Measurements from ENCODE around the gene NIPBL.
"Not testable (repeated sequence)": the region's sequence is repeated elsewhere in the genome, so short reads cannot be mapped to it uniquely, and the experiment has no call there.

NIPBL gene

DNA sequence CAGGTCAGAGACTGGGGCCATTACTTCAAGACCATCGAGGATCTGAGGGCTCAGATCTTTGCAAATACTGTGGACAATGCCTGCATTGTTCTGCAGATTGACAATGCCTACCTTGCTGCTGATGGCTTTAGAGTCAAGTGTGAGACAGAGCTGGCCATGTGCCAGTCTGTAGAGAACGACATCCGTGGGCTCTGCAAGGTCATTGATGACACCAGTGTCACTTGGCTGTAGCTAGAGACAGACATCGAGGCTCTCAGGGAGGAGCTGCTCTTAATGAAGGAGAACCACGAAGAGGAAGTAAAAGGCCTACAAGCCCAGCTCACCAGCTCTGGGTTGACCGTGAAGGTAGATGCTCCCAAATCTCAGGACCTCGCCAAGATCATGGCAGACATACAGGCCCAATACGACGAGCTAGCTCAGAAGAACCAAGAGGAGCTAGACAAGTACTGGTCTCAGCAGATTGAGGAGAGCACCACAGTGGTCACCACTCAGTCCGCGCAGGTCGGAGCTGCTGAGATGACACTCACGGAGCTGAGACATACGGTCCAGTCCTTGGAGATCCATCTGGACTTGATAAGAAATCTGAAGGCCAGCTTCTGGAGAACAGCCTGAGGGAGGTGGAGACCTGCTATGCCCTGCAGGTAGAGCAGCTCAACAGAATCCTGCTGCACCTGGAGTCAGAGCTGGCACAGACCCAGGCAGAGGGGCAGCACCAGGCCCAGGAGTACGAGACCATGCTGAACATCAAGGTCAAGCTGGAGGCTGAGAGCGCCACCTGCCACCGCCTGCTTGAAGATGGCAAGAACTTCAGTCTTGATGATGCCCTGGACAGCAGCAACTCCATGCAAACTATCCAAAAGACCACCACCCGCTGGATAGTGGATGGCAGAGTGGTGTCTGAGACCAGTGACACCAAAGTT is 9.3 kb downstream of the NIPBL start:
- peaks cover 14% of the 10 kb centered on the region for H3K4me1 Mint-ChIP-seq
- peaks cover 5% of the 10 kb centered on the region for H3K9me3 Mint-ChIP-seq
- no peak overlapping the region for H3K4me3 Mint-ChIP-seq
- H3K27me3 Mint-ChIP-seq (ENCODE audit: low read depth, poor library complexity) = no peaks in the 10 kb centered on the region
- no peak overlapping the region for H3K27ac Mint-ChIP-seq
- no peak for DNase-seq
- H3K36me3 Mint-ChIP-seq (ENCODE audit: low read depth) = peaks cover 44% of the 10 kb centered on the region
- TF ChIP-seq, protein P1, sequence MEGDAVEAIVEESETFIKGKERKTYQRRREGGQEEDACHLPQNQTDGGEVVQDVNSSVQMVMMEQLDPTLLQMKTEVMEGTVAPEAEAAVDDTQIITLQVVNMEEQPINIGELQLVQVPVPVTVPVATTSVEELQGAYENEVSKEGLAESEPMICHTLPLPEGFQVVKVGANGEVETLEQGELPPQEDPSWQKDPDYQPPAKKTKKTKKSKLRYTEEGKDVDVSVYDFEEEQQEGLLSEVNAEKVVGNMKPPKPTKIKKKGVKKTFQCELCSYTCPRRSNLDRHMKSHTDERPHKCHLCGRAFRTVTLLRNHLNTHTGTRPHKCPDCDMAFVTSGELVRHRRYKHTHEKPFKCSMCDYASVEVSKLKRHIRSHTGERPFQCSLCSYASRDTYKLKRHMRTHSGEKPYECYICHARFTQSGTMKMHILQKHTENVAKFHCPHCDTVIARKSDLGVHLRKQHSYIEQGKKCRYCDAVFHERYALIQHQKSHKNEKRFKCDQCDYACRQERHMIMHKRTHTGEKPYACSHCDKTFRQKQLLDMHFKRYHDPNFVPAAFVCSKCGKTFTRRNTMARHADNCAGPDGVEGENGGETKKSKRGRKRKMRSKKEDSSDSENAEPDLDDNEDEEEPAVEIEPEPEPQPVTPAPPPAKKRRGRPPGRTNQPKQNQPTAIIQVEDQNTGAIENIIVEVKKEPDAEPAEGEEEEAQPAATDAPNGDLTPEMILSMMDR (IDR thresholded peaks at IDR 0.05) = no peak

DNA sequence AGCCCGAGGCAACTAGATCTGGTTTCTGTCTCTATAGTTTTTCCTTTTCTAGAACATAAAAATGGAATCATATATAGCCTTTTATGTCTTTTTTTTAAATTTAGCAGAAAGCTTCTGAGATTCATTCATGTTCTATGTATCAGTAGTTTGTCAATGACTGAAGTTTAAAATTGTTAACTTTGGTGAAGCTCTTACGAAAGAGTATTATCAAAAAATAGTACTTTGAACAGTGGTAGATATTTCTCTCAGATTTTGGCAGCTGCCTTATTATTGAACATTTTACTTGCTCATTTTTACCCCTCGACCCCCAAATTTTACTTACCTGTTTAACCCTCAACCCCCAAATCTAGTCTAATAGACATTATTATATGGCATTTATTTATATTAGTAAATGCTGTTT is 10.2 kb downstream of the NIPBL start:
- Mint-ChIP-seq H3K4me1 (peaks cover 5% of the 10 kb centered on the region), H3K27me3 (ENCODE audit: low read depth, poor library complexity) (no peaks in the 10 kb centered on the region), H3K4me3 (no peak overlapping the region), H3K27ac (no peak overlapping the region), H3K36me3 (ENCODE audit: low read depth) (peaks cover 54% of the 10 kb centered on the region), H3K9me3 (peaks cover 14% of the 10 kb centered on the region)
- DNase-seq = no peak
- TF ChIP-seq, protein P1 (IDR thresholded peaks at IDR 0.05) = no peak

DNA sequence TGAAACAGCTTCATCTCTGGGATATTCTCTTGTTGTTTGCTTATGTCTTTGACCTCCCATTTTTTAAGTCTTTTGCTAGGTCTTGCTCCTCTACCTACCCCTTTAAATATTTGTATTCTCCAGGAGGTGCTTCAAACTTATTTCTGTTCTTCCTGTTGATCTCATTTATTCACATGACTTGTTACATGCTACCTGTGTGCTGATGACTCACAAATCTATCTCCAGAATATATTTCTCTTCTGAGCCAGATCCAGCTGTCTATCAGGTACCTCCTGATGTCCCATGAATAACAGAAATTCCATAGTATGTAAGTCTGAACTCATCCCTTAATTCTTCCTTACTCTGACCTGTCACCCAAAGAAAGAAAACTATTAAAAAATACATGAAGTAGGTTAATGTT is 11.0 kb downstream of the NIPBL start:
- no peak overlapping the region for H3K4me3 Mint-ChIP-seq
- H3K9me3 Mint-ChIP-seq = peaks cover 18% of the 10 kb centered on the region
- no peaks in the 10 kb centered on the region for H3K27me3 Mint-ChIP-seq (ENCODE audit: low read depth, poor library complexity)
- TF ChIP-seq, protein P1 (IDR thresholded peaks at IDR 0.05) = no peak
- H3K4me1 Mint-ChIP-seq = no peaks in the 10 kb centered on the region
- DNase-seq = no peak
- H3K27ac Mint-ChIP-seq = peak overlapping the region; percentile 22
- peaks cover 58% of the 10 kb centered on the region for H3K36me3 Mint-ChIP-seq (ENCODE audit: low read depth)

DNA sequence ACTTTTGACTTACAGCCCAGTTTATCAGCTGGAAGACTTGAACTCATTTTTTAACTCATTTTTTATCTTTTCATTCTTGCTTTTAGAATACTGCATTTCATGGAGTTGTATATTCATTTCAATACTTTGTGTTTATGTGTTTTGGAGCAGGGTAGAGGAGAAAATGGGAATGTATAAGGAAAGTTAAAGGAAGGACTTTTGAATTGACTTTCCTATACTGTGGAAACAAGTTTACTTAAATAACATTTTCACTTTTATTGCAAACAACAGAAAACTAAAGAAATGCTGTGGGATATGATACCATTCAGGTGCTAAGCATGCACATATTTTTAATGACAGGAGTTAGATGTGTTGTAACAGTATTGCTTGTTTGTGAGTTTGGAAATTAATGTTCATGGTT is 11.7 kb downstream of the NIPBL start:
- H3K4me1 Mint-ChIP-seq = no peaks in the 10 kb centered on the region
- H3K27me3 Mint-ChIP-seq (ENCODE audit: low read depth, poor library complexity) = no peaks in the 10 kb centered on the region
- H3K36me3 Mint-ChIP-seq (ENCODE audit: low read depth) = peaks cover 59% of the 10 kb centered on the region
- no peak for DNase-seq
- peaks cover 19% of the 10 kb centered on the region for H3K9me3 Mint-ChIP-seq
- TF ChIP-seq, protein P1 (IDR thresholded peaks at IDR 0.05) = no peak
- no peak overlapping the region for H3K4me3 Mint-ChIP-seq
- H3K27ac Mint-ChIP-seq = no peak overlapping the region

DNA sequence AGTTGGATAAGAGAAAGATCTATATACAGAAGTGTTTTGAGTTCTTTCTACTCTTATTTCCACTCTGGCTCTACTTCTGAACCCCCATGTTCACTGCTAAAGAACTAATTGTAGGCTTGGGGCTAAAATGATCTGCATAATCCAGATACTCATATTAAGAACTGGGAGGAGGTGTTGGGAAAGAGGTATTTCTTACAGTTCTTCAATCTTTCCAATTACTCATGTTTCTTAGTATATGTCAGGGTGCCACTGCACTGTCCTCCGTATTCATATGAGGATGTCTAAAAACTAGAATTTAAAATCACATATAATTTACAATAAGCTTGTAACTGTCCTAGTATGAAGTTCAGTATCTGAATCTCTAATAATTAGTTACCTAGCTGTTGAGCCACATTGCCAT is 12.7 kb downstream of the NIPBL start:
- H3K36me3 Mint-ChIP-seq (ENCODE audit: low read depth) = peaks cover 66% of the 10 kb centered on the region
- no peak for DNase-seq
- H3K27ac Mint-ChIP-seq = no peak overlapping the region
- no peak overlapping the region for H3K4me3 Mint-ChIP-seq
- TF ChIP-seq, protein P1 (IDR thresholded peaks at IDR 0.05) = no peak
- H3K27me3 Mint-ChIP-seq (ENCODE audit: low read depth, poor library complexity) = no peaks in the 10 kb centered on the region
- no peaks in the 10 kb centered on the region for H3K4me1 Mint-ChIP-seq
- peaks cover 23% of the 10 kb centered on the region for H3K9me3 Mint-ChIP-seq

DNA sequence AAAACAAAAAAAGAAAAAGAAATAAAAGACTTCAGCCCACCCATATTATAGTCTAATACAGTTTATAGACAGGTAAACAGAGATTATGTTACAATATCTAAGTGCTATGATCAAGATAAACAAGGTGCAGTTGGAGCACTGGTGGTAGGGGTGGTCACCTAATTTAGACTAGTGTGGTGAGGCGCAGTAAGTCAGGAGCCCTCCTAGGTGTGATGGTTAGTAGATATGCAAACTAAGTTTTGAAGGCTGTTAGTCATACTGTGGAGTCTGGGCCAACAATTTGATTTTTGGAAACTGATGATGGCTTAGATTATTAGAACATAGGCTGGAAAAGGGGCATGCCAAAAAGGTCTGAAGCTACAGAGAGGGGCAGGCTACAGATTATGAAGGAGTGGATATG is 14.7 kb downstream of the NIPBL start:
- H3K27me3 Mint-ChIP-seq (ENCODE audit: low read depth, poor library complexity) = no peaks in the 10 kb centered on the region

DNA sequence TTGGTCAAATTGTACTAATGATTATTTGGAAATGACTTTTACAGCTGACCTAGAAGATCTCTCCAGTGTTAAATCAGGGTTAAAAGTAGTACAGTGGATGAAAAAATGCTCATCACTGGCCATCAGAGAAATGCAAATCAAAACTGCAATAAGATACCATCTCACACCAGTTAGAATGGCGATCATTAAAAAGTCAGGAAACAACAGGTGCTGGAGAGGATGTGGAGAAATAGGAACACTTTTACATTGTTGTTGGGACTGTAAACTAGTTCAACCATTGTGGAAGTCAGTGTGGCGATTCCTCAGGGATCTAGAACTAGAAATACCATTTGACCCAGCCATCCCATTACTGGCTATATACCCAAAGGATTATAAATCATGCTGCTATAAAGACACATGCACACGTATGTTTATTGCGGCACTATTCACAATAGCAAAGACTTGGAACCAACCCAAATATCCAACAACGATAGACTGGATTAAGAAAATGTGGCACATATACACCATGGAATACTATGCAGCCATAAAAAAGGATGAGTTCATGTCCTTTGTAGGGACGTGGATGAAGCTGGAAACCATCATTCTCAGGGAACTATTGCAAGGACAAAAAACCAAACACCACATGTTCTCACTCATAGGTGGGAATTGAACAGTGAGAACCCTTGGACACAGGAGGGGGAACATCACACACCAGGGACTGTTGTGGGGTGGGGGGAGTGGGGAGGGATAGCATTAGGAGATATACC is 15.7 kb downstream of the NIPBL start:
- not testable (repeated sequence) for H3K27me3 Mint-ChIP-seq (ENCODE audit: low read depth, poor library complexity); H3K4me3 Mint-ChIP-seq; DNase-seq; H3K4me1 Mint-ChIP-seq; H3K27ac Mint-ChIP-seq
- Mint-ChIP-seq H3K36me3 (ENCODE audit: low read depth) (peaks cover 68% of the 10 kb centered on the region), H3K9me3 (peaks cover 45% of the 10 kb centered on the region)

More for the DNA sequence above, 14.7 kb downstream of the NIPBL start:
- TF ChIP-seq, protein P1 (IDR thresholded peaks at IDR 0.05) = no peak
- H3K4me3 Mint-ChIP-seq = no peak overlapping the region
- H3K36me3 Mint-ChIP-seq (ENCODE audit: low read depth) = peaks cover 68% of the 10 kb centered on the region
- no peaks in the 10 kb centered on the region for H3K4me1 Mint-ChIP-seq
- peaks cover 42% of the 10 kb centered on the region for H3K9me3 Mint-ChIP-seq
- no peak for DNase-seq
- H3K27ac Mint-ChIP-seq = no peak overlapping the region
